ENCODE measurements around the gene RMND5B.

- no peak for TF ChIP-seq CTCF (IDR thresholded peaks at IDR 0.05)
- no peak for TF ChIP-seq EZH2 (IDR thresholded peaks at IDR 0.05; ENCODE audit: borderline replicate concordance, insufficient read depth, low read depth, low read length, poor library complexity, severe bottlenecking)
Observed at GRCh38 chr5:178106556-178107239, 24.1 kb upstream of the RMND5B start.
